ENCODE results near the gene CORO6.

GRCh38 chr17:29669266-29669665, 46.6 kb upstream of the CORO6 start:
- TF ChIP-seq CTCF (IDR thresholded peaks at IDR 0.05), result no peak
- TF ChIP-seq POLR2A (IDR thresholded peaks at IDR 0.05), result no peak
- TF ChIP-seq EP300 (IDR thresholded peaks at IDR 0.05), result no peak
- no peak for TF ChIP-seq POLR2AphosphoS5 (IDR thresholded peaks at IDR 0.05)
